ENCODE data around the gene NAALADL2.
A peak's percentile ranks its signal among the peaks of the same experiment; 100 is the strongest.

NAALADL2 gene

GRCh38 chr3:174891524-174892203, 32.5 kb downstream of the NAALADL2 start:
- H3K9ac ChIP-seq (ENCODE audit: low read length), result no peak overlapping the region
- H3K27me3 ChIP-seq (replicated peaks; ENCODE audit: control insufficient read depth, insufficient read depth, low read length), result no peaks in the 10 kb centered on the region
- no peak for DNase-seq (ENCODE audit: low read depth)
- H3K9me3 ChIP-seq (ENCODE audit: control insufficient read depth, low read length), result peaks cover 7% of the 10 kb centered on the region
- peaks cover 3% of the 10 kb centered on the region for H3K4me1 ChIP-seq (ENCODE audit: control insufficient read depth, insufficient read depth, low read length)
- no peaks in the 10 kb centered on the region for H3K36me3 ChIP-seq (ENCODE audit: control insufficient read depth, insufficient read depth, low read length, severe bottlenecking)
- no peak overlapping the region for H3K4me3 ChIP-seq (ENCODE audit: low read length)

DNA sequence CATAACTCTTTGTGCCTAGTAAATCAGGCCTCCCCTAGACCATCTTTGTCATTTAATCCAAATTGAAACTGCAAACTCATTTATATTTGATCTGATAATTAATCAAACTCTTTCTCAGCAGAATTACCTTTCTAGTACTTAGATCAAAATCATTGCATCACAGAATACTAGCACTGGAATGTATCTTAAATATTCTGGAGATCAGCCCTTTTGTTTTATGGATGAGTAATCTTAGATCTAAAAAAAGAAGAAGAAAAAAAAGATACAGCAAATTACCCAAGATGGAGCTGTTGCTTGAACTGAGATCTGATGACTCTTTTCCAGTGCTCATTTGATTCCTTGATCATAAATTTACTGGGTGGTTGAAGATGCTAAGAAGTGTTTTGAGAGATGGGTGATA, 47.9 kb downstream of the NAALADL2 start:
- Histone ChIP-seq H3K27me3 (replicated peaks; ENCODE audit: control insufficient read depth, insufficient read depth, low read length) (no peaks in the 10 kb centered on the region), H3K4me1 (ENCODE audit: control insufficient read depth, insufficient read depth, low read length) (peaks cover 7% of the 10 kb centered on the region), H3K9me3 (ENCODE audit: control insufficient read depth, low read length) (no peaks in the 10 kb centered on the region), H3K9ac (ENCODE audit: low read length) (no peak overlapping the region), H3K4me3 (ENCODE audit: low read length) (no peak overlapping the region), H3K36me3 (ENCODE audit: control insufficient read depth, insufficient read depth, low read length, severe bottlenecking) (no peaks in the 10 kb centered on the region)
- peak; percentile 9 for DNase-seq (ENCODE audit: low read depth)

DNA sequence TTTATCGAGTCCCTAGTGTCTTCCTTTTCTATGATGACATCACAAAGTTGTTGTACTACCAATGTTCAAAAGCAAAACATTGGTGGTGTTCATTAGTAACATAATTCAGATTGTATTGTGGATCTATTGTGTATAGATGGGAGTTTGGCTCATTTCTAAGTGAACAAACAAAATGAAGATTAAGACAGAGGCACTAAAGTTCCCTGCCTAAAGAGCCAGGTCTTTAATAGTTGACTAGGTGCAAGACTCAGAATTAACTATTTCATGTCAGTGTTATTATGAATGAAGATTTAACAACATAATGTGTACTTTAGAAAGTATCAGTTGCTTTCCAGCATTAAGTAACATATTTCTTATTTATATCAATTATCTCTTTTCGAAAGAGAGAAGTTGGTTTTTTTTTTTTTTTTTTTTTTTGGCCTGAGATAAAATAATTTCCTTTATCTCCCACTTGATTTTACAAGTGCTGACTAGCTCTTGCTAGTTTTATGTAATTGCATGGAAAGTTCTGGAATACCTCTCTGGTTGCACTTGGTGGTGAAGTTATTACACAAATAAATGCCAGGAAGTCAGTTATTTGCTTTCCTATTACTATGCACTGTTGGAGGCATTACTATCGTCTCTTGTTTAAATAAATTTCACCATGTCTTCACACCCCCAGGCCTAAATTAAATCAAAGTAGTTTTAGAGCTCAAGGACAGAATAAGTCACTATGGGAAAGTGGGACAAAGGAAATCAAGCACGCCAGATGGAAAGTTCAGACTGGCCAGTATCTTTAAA, 48.7 kb downstream of the NAALADL2 start:
- Histone ChIP-seq H3K4me3 (ENCODE audit: low read length) (no peak overlapping the region), H3K4me1 (ENCODE audit: control insufficient read depth, insufficient read depth, low read length) (peaks cover 4% of the 10 kb centered on the region), H3K9me3 (ENCODE audit: control insufficient read depth, low read length) (no peaks in the 10 kb centered on the region), H3K36me3 (ENCODE audit: control insufficient read depth, insufficient read depth, low read length, severe bottlenecking) (no peaks in the 10 kb centered on the region), H3K9ac (ENCODE audit: low read length) (no peak overlapping the region), H3K27me3 (replicated peaks; ENCODE audit: control insufficient read depth, insufficient read depth, low read length) (no peaks in the 10 kb centered on the region)
- no peak for DNase-seq (ENCODE audit: low read depth)

GRCh38 chr3:174931473-174932353, 72.6 kb downstream of the NAALADL2 start:
- Histone ChIP-seq H3K9ac (ENCODE audit: low read length) (no peak overlapping the region), H3K4me1 (ENCODE audit: control insufficient read depth, insufficient read depth, low read length) (peaks cover 10% of the 10 kb centered on the region), H3K36me3 (ENCODE audit: control insufficient read depth, insufficient read depth, low read length, severe bottlenecking) (no peaks in the 10 kb centered on the region), H3K4me3 (ENCODE audit: low read length) (no peak overlapping the region), H3K27me3 (replicated peaks; ENCODE audit: control insufficient read depth, insufficient read depth, low read length) (no peaks in the 10 kb centered on the region), H3K9me3 (ENCODE audit: control insufficient read depth, low read length) (no peaks in the 10 kb centered on the region)
- DNase-seq (ENCODE audit: low read depth), result peak; percentile 30

GRCh38 chr3:174936590-174936989, 77.5 kb downstream of the NAALADL2 start:
- Histone ChIP-seq H3K9me3 (ENCODE audit: control insufficient read depth, low read length) (peaks cover 3% of the 10 kb centered on the region), H3K9ac (ENCODE audit: low read length) (no peak overlapping the region), H3K27me3 (replicated peaks; ENCODE audit: control insufficient read depth, insufficient read depth, low read length) (no peaks in the 10 kb centered on the region), H3K4me3 (ENCODE audit: low read length) (no peak overlapping the region), H3K4me1 (ENCODE audit: control insufficient read depth, insufficient read depth, low read length) (peaks cover 9% of the 10 kb centered on the region), H3K36me3 (ENCODE audit: control insufficient read depth, insufficient read depth, low read length, severe bottlenecking) (no peaks in the 10 kb centered on the region)
- no peak for DNase-seq (ENCODE audit: low read depth)

DNA sequence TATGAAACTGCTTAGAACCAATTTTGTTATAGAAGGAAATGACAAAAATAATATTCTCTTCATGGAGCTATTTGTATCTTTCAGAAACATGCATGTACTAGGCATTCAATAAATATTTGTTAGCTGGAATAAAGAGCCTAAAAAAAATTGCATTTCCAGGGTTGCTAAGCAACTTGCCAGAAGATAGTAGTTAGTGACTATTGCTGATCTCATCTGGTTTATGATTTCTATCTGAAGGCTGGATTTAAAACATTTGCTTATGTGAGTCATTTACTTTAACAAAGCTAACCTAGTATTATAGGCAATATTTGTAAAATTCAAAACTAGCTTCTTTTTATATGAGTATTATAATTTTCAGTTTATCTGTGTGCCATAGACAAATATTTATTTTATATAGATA, 78.3 kb downstream of the NAALADL2 start:
- Histone ChIP-seq H3K9me3 (ENCODE audit: control insufficient read depth, low read length) (peaks cover 10% of the 10 kb centered on the region), H3K4me3 (ENCODE audit: low read length) (no peak overlapping the region), H3K36me3 (ENCODE audit: control insufficient read depth, insufficient read depth, low read length, severe bottlenecking) (no peaks in the 10 kb centered on the region), H3K9ac (ENCODE audit: low read length) (no peak overlapping the region), H3K27me3 (replicated peaks; ENCODE audit: control insufficient read depth, insufficient read depth, low read length) (no peaks in the 10 kb centered on the region), H3K4me1 (ENCODE audit: control insufficient read depth, insufficient read depth, low read length) (peaks cover 6% of the 10 kb centered on the region)
- peak; percentile 75 for DNase-seq (ENCODE audit: low read depth)

- H3K36me3 ChIP-seq (ENCODE audit: control insufficient read depth, insufficient read depth, low read length, severe bottlenecking), result no peaks in the 10 kb centered on the region
- no peaks in the 10 kb centered on the region for H3K27me3 ChIP-seq (replicated peaks; ENCODE audit: control insufficient read depth, insufficient read depth, low read length)
- peak; percentile 63 for DNase-seq (ENCODE audit: low read depth)
- H3K9ac ChIP-seq (ENCODE audit: low read length), result no peak overlapping the region
- peaks cover 10% of the 10 kb centered on the region for H3K9me3 ChIP-seq (ENCODE audit: control insufficient read depth, low read length)
- no peak overlapping the region for H3K4me3 ChIP-seq (ENCODE audit: low read length)
- H3K4me1 ChIP-seq (ENCODE audit: control insufficient read depth, insufficient read depth, low read length), result peaks cover 6% of the 10 kb centered on the region
Observed at GRCh38 chr3:174938102-174938501, 79.0 kb downstream of the NAALADL2 start.

- H3K4me3 ChIP-seq (ENCODE audit: low read length), result no peak overlapping the region
- H3K9me3 ChIP-seq (ENCODE audit: control insufficient read depth, low read length), result peaks cover 10% of the 10 kb centered on the region
- no peak overlapping the region for H3K9ac ChIP-seq (ENCODE audit: low read length)
- DNase-seq (ENCODE audit: low read depth), result no peak
- no peaks in the 10 kb centered on the region for H3K4me1 ChIP-seq (ENCODE audit: control insufficient read depth, insufficient read depth, low read length)
- H3K27me3 ChIP-seq (replicated peaks; ENCODE audit: control insufficient read depth, insufficient read depth, low read length), result no peaks in the 10 kb centered on the region
- no peaks in the 10 kb centered on the region for H3K36me3 ChIP-seq (ENCODE audit: control insufficient read depth, insufficient read depth, low read length, severe bottlenecking)
Observed at GRCh38 chr3:174940151-174940550, 81.0 kb downstream of the NAALADL2 start.

- Histone ChIP-seq H3K9me3 (ENCODE audit: control insufficient read depth, low read length) (peaks cover 7% of the 10 kb centered on the region), H3K27me3 (replicated peaks; ENCODE audit: control insufficient read depth, insufficient read depth, low read length) (no peaks in the 10 kb centered on the region), H3K4me3 (ENCODE audit: low read length) (no peak overlapping the region), H3K36me3 (ENCODE audit: control insufficient read depth, insufficient read depth, low read length, severe bottlenecking) (no peaks in the 10 kb centered on the region), H3K4me1 (ENCODE audit: control insufficient read depth, insufficient read depth, low read length) (peaks cover 14% of the 10 kb centered on the region), H3K9ac (ENCODE audit: low read length) (no peak overlapping the region)
- DNase-seq (ENCODE audit: low read depth), result no peak
Observed at GRCh38 chr3:174945276-174945675, 86.1 kb downstream of the NAALADL2 start.

- no peak overlapping the region for H3K4me3 ChIP-seq (ENCODE audit: low read length)
- H3K9ac ChIP-seq (ENCODE audit: low read length), result no peak overlapping the region
- DNase-seq (ENCODE audit: low read depth), result peak; percentile 55
- peaks cover 20% of the 10 kb centered on the region for H3K4me1 ChIP-seq (ENCODE audit: control insufficient read depth, insufficient read depth, low read length)
- peaks cover 7% of the 10 kb centered on the region for H3K9me3 ChIP-seq (ENCODE audit: control insufficient read depth, low read length)
- H3K27me3 ChIP-seq (replicated peaks; ENCODE audit: control insufficient read depth, insufficient read depth, low read length), result no peaks in the 10 kb centered on the region
- H3K36me3 ChIP-seq (ENCODE audit: control insufficient read depth, insufficient read depth, low read length, severe bottlenecking), result no peaks in the 10 kb centered on the region
Observed at GRCh38 chr3:174945951-174946350, 86.8 kb downstream of the NAALADL2 start.

- peak; percentile 95 for DNase-seq (ENCODE audit: low read depth)
- H3K4me3 ChIP-seq (ENCODE audit: low read length), result no peak overlapping the region
- H3K9ac ChIP-seq (ENCODE audit: low read length), result no peak overlapping the region
- no peaks in the 10 kb centered on the region for H3K27me3 ChIP-seq (replicated peaks; ENCODE audit: control insufficient read depth, insufficient read depth, low read length)
- H3K36me3 ChIP-seq (ENCODE audit: control insufficient read depth, insufficient read depth, low read length, severe bottlenecking), result no peaks in the 10 kb centered on the region
- no peaks in the 10 kb centered on the region for H3K9me3 ChIP-seq (ENCODE audit: control insufficient read depth, low read length)
- H3K4me1 ChIP-seq (ENCODE audit: control insufficient read depth, insufficient read depth, low read length), result peaks cover 29% of the 10 kb centered on the region
Observed at GRCh38 chr3:174949523-174949922, 90.4 kb downstream of the NAALADL2 start.

Measured in adipocyte (in vitro differentiated cells).